IMR-90 (cell line): ENCODE results near the gene KLK6. TPM values are rescaled to one million over a fixed set of nuclear protein-coding genes. Genes with fewer than 3 reads are reported as not detected.

Experiments used
- ATAC-seq: fragments of 200-7000 bp; cut with Tn5 transposase; 2 replicates; pipeline ENCODE4 v1.9.1; 2020; ENCODE audit warnings: low read depth, mild to moderate bottlenecking, moderate library complexity
- BruUV-seq: library from RNA; stranded (reverse); fragments of 400-500 nt; replicated peaks from 2 replicates; lab custom pipeline; 2021; lab: Mats Ljungman, UMichigan
- CTCF ChIA-PET: fragments of 300-600 bp; formaldehyde crosslinking; extraction: SDS; loops from one replicate; lab custom pipeline; 2021; ENCODE audit warnings: antibody characterized with exemption; lab: Yijun Ruan, JAX
- POLR2A ChIA-PET: fragments of 300-600 bp; sonication (Branson Sonifier 250); formaldehyde crosslinking; loops from one replicate; lab custom pipeline; 2022; ENCODE audit warnings: antibody characterized with exemption; ENCODE audit not compliant: unreplicated experiment; lab: Charles Lee
- DNase-seq: peaks from one replicate; pipeline ENCODE4 v3.0.0; 2013
- H2AFZ ChIP-seq: replicated peaks from 2 replicates; pipeline ENCODE3; 2013; ENCODE audit warnings: low read length, mild to moderate bottlenecking; ENCODE audit not compliant: poor library complexity
- H2AK5ac ChIP-seq: 2 replicates; pipeline ENCODE4 v1.6.1; 2013; ENCODE audit warnings: low read depth, low read length, inconsistent platforms
- H2AK9ac ChIP-seq: replicated peaks from 2 replicates; pipeline ENCODE3; 2013; ENCODE audit warnings: mild to moderate bottlenecking, low read depth, low read length, moderate library complexity; ENCODE audit not compliant: poor library complexity
- H2BK120ac ChIP-seq: 2 replicates; pipeline ENCODE4 v1.6.1; 2013; ENCODE audit warnings: low read depth, low read length, inconsistent platforms
- H2BK15ac ChIP-seq: 3 replicates; pipeline ENCODE4 v1.6.1; 2013; ENCODE audit warnings: low read depth, low read length, inconsistent platforms
- H2BK20ac ChIP-seq: 2 replicates; pipeline ENCODE4 v1.6.1; 2013; ENCODE audit warnings: low read depth, mild to moderate bottlenecking, inconsistent platforms, low read length, moderate library complexity
- H2BK5ac ChIP-seq: 2 replicates; pipeline ENCODE4 v1.6.1; 2013; ENCODE audit warnings: mild to moderate bottlenecking, low read depth, low read length, inconsistent platforms; ENCODE audit not compliant: poor library complexity, severe bottlenecking
- H3K14ac ChIP-seq: replicated peaks from 2 replicates; pipeline ENCODE4 v1.6.1; 2013; ENCODE audit warnings: low read depth, low read length, inconsistent platforms
- H3K18ac ChIP-seq: 2 replicates; pipeline ENCODE4 v1.6.1; 2013; ENCODE audit warnings: low read depth, low read length, control low read depth
- H3K23ac ChIP-seq: 2 replicates; pipeline ENCODE4 v1.6.1; 2013; ENCODE audit warnings: low read depth, low read length, inconsistent platforms
- H3K27ac ChIP-seq: 2 replicates; pipeline ENCODE4 v1.5.1; 2013; ENCODE audit warnings: mild to moderate bottlenecking, control low read depth, low read length; ENCODE audit not compliant: insufficient read depth
- H3K27me3 ChIP-seq: 2 replicates; pipeline ENCODE4 v1.6.1; 2013; ENCODE audit warnings: low read length; ENCODE audit not compliant: control insufficient read depth, insufficient read depth
- H3K36me3 ChIP-seq: 2 replicates; pipeline ENCODE4 v1.6.1; 2013; ENCODE audit warnings: low read length, mixed read lengths; ENCODE audit not compliant: control insufficient read depth, insufficient read depth
- H3K4ac ChIP-seq: 2 replicates; pipeline ENCODE4 v1.6.1; 2013; ENCODE audit warnings: low read depth, low read length, inconsistent platforms
- H3K4me1 ChIP-seq: 2 replicates; pipeline ENCODE4 v1.6.1; 2013; ENCODE audit warnings: low read length, mixed read lengths; ENCODE audit not compliant: control insufficient read depth, insufficient read depth
- H3K4me2 ChIP-seq: 2 replicates; pipeline ENCODE4 v1.6.1; 2013; ENCODE audit warnings: low read depth, mild to moderate bottlenecking, control low read depth, low read length, moderate library complexity
- H3K4me3 ChIP-seq: 2 replicates; pipeline ENCODE4 v1.5.1; 2013; ENCODE audit warnings: low read depth, mild to moderate bottlenecking, control low read depth, low read length, moderate library complexity; ENCODE audit not compliant: insufficient read depth
- H3K56ac ChIP-seq: 2 replicates; pipeline ENCODE4 v1.6.1; 2013; ENCODE audit warnings: low read length, inconsistent platforms; ENCODE audit not compliant: insufficient read depth; ENCODE audit errors: extremely low read depth
- H3K79me1 ChIP-seq, 2 experiments: 2 replicates each; pipeline ENCODE4 v1.6.1; 2013; ENCODE audit warnings: low read length in 2 of 2, inconsistent platforms in 1 of 2, low read depth in 1 of 2
- H3K9ac ChIP-seq: 2 replicates; pipeline ENCODE4 v1.6.1; 2013; ENCODE audit warnings: low read depth, low read length, control low read depth
- H3K9me1 ChIP-seq: 2 replicates; pipeline ENCODE4 v1.6.1; 2013; ENCODE audit warnings: low read length, inconsistent platforms; ENCODE audit not compliant: insufficient read depth
- H3K9me3 ChIP-seq: 2 replicates; pipeline ENCODE4 v1.6.1; 2013; ENCODE audit warnings: low read length; ENCODE audit not compliant: control insufficient read depth, insufficient read depth
- H4K20me1 ChIP-seq: 2 replicates; pipeline ENCODE4 v1.6.1; 2013; ENCODE audit warnings: low read length, inconsistent platforms; ENCODE audit not compliant: insufficient read depth
- H4K5ac ChIP-seq: 2 replicates; pipeline ENCODE4 v1.6.1; 2013; ENCODE audit warnings: mild to moderate bottlenecking, low read depth, low read length, control low read depth
- H4K8ac ChIP-seq, 2 experiments: 2 replicates each; pipeline ENCODE4 v1.6.1; 2013; ENCODE audit warnings: low read depth in 2 of 2, low read length in 2 of 2, control low read depth in 1 of 2, inconsistent platforms in 1 of 2
- H4K91ac ChIP-seq: 2 replicates; pipeline ENCODE4 v1.6.1; 2013; ENCODE audit warnings: low read depth, low read length, inconsistent platforms; ENCODE audit not compliant: insufficient read depth
- BHLHE40 ChIP-seq: fragments of 150-350 bp; IDR thresholded peaks from 2 replicates; pipeline ENCODE4 v1.6.1; 2016; ENCODE audit warnings: mild to moderate bottlenecking, low read depth, low read length
- CEBPB ChIP-seq: IDR thresholded peaks from 2 replicates; pipeline ENCODE4 v1.6.1; 2012; ENCODE audit warnings: low read depth, low read length, improper control_type of control experiment
- CHD1 ChIP-seq: IDR thresholded peaks from 2 replicates; pipeline ENCODE4 v1.6.1; 2012; ENCODE audit warnings: low read depth, low read length, improper control_type of control experiment
- FOS ChIP-seq: fragments of 150-350 bp; IDR thresholded peaks from 2 replicates; pipeline ENCODE4 v1.6.1; 2016; ENCODE audit warnings: low read depth, low read length
- MAFK ChIP-seq: IDR thresholded peaks from 2 replicates; pipeline ENCODE4 v1.6.1; 2012; ENCODE audit warnings: low read depth, low read length, improper control_type of control experiment
- MAZ ChIP-seq: IDR thresholded peaks from 2 replicates; pipeline ENCODE4 v1.6.1; 2012; ENCODE audit warnings: low read depth, mild to moderate bottlenecking, low read length, improper control_type of control experiment, moderate library complexity, borderline replicate concordance
- MXI1 ChIP-seq: IDR thresholded peaks from 2 replicates; pipeline ENCODE4 v1.6.1; 2012; ENCODE audit warnings: low read depth, mild to moderate bottlenecking, low read length, moderate library complexity, borderline replicate concordance
- NFE2L2 ChIP-seq: fragments of 150-350 bp; IDR thresholded peaks from 2 replicates; pipeline ENCODE4 v1.6.1; 2016; ENCODE audit warnings: low read depth, mild to moderate bottlenecking, low read length
- POLR2A ChIP-seq: IDR thresholded peaks from 2 replicates; pipeline ENCODE4 v1.6.1; 2012; ENCODE audit warnings: mild to moderate bottlenecking, low read depth, low read length
- RAD21 ChIP-seq: IDR thresholded peaks from 2 replicates; pipeline ENCODE4 v1.6.1; 2012; ENCODE audit warnings: low read length, improper control_type of control experiment
- RCOR1 ChIP-seq: IDR thresholded peaks from 2 replicates; pipeline ENCODE4 v1.6.1; 2012; ENCODE audit warnings: mild to moderate bottlenecking, low read length, improper control_type of control experiment; ENCODE audit not compliant: insufficient replicate concordance
- RFX5 ChIP-seq: IDR thresholded peaks from 2 replicates; pipeline ENCODE4 v1.8.0; 2012; ENCODE audit warnings: low read depth, mild to moderate bottlenecking, low read length, moderate library complexity
- SMC3 ChIP-seq: fragments of 150-350 bp; IDR thresholded peaks from 2 replicates; pipeline ENCODE4 v1.6.1; 2016; ENCODE audit warnings: low read depth, mild to moderate bottlenecking, antibody characterized with exemption, low read length, moderate library complexity
- WGBS, 2 experiments: methylation state at CpG; one replicate each; pipeline versions ENCODE4 v1.1.5 to v1.1.7; 2013; ENCODE audit warnings: missing lambda C conversion rate in 2 of 2; ENCODE audit not compliant: insufficient read length in 1 of 2; ENCODE audit errors: extremely low coverage in 2 of 2; 5-methylcytosine and 5-hydroxymethylcytosine counted together
- dilution Hi-C: fragments of 300-500 bp; cut with HindIII; formaldehyde crosslinking; loops from one replicate; pipeline ENCODE4 v1.14.3; 2018; ENCODE audit warnings: low sequenced_read_pairs; ENCODE audit not compliant: unreplicated experiment
- in situ Hi-C: fragments of 300-500 bp; cut with MboI; formaldehyde crosslinking; loops from 3 replicates; pipeline ENCODE4 v1.14.3; 2019; ENCODE audit warnings: low sequenced_read_pairs, inconsistent platforms, mixed read lengths
- intact Hi-C: fragments of 100-400 bp; cut with micrococcal nuclease; formaldehyde crosslinking; loops from 2 replicates; pipeline ENCODE4 v1.10.0; 2022
- polyA plus RNA-seq, 3 experiments: library from polyadenylated mRNA; depleted of rRNA; stranded (reverse); fragments of >200 nt; gene quantifications; 2 replicates each; pipeline ENCODE4 v1.2.3, GENCODE V29; 2012; ENCODE audit warnings: low replicate concordance in 1 of 3
- total RNA-seq: library from RNA; depleted of rRNA; stranded (reverse); fragments of >200 nt; gene quantifications from 2 replicates; pipeline ENCODE4 v1.2.3, GENCODE V29; 2012
- TF ChIP-seq, protein P1 (sequence below): fragments of 150-350 bp; IDR thresholded peaks from 2 replicates; pipeline ENCODE4 v1.6.1; 2016; ENCODE audit warnings: low read depth, mild to moderate bottlenecking, low read length, moderate library complexity, borderline replicate concordance
- TF ChIP-seq, protein P2 (sequence below): conservative IDR thresholded peaks from 2 replicates; pipeline ENCODE4 v1.5.1; 2012; ENCODE audit warnings: mild to moderate bottlenecking, low read depth, low read length, improper control_type of control experiment
- TF ChIP-seq, protein P3 (sequence below): fragments of 150-350 bp; IDR thresholded peaks from 2 replicates; pipeline ENCODE4 v1.6.1; 2017; ENCODE audit warnings: mild to moderate bottlenecking, antibody characterized with exemption, low read length, low read depth

KLK6 gene
- total and polyA plus RNA-seq, 2 of the 4 experiments (the other 2 are of a cell fraction): not detected

DNA sequence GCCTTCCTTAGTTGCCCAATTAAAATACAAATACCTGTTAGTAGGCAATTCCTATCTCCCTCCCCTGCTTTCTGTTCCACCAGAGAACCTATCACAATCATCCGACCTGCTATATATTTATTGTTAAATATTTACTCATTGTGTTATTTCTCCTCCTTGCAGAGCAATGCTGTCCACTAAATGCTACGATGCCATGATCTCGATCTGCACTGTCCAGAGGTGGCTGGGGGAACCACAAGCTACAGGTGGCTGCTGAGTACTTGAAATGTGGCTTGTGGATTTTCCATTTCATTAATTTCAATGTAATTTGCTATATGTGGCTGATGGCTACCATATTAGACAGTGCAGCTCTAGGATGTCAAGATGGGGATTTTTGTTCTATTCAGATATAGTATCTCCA, 5.1 kb downstream of the KLK6 start:
- dilution Hi-C loops (no loop called here), in situ Hi-C loops (no loop called here), intact Hi-C loops (no loop called here)
- H3K27me3 ChIP-seq: no peaks in the 10 kb centered on the region
- peaks cover 13% of the 10 kb centered on the region; the same call in 1 of the 2 replicates for H3K9me3 ChIP-seq
- H2BK20ac ChIP-seq: no peak overlapping the region
- H4K20me1 ChIP-seq: no peaks in the 10 kb centered on the region
- no peaks in the 10 kb centered on the region for H3K9me1 ChIP-seq
- ATAC-seq (no peak), DNase-seq (no peak)
- H3K79me1 ChIP-seq: no peaks in the 10 kb centered on the region
- no peak overlapping the region for H4K91ac ChIP-seq
- no peak overlapping the region for H3K27ac ChIP-seq
- H3K23ac ChIP-seq: no peak overlapping the region
- no peaks in the 10 kb centered on the region for H3K4me1 ChIP-seq
- WGBS, 2 experiments: no CpG with 5 or more reads among the region's 3 CpGs
- H2AK9ac ChIP-seq: no peak overlapping the region
- no peak overlapping the region for H2BK5ac ChIP-seq
- H2BK15ac ChIP-seq: no peak overlapping the region
- no peak overlapping the region for H2AK5ac ChIP-seq
- no peak overlapping the region for H4K8ac ChIP-seq
- ChIA-PET CTCF (no interaction called here), POLR2A (no interaction called here)
- no peak overlapping the region for H2BK120ac ChIP-seq
- H3K36me3 ChIP-seq: no peaks in the 10 kb centered on the region
- H3K56ac ChIP-seq: no peak overlapping the region
- H3K4me3 ChIP-seq: no peak overlapping the region
- H3K14ac ChIP-seq: no peak overlapping the region
- TF ChIP-seq, protein P1, sequence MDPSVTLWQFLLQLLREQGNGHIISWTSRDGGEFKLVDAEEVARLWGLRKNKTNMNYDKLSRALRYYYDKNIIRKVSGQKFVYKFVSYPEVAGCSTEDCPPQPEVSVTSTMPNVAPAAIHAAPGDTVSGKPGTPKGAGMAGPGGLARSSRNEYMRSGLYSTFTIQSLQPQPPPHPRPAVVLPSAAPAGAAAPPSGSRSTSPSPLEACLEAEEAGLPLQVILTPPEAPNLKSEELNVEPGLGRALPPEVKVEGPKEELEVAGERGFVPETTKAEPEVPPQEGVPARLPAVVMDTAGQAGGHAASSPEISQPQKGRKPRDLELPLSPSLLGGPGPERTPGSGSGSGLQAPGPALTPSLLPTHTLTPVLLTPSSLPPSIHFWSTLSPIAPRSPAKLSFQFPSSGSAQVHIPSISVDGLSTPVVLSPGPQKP: no peak
- TF ChIP-seq RFX5 (no peak), MAFK (no peak), MAZ (no peak), CEBPB (no peak), NFE2L2 (no peak), FOS (no peak), RCOR1 (no peak), MXI1 (no peak), CHD1 (no peak), POLR2A (no peak), SMC3 (no peak), BHLHE40 (no peak), RAD21 (no peak)
- TF ChIP-seq, protein P2, sequence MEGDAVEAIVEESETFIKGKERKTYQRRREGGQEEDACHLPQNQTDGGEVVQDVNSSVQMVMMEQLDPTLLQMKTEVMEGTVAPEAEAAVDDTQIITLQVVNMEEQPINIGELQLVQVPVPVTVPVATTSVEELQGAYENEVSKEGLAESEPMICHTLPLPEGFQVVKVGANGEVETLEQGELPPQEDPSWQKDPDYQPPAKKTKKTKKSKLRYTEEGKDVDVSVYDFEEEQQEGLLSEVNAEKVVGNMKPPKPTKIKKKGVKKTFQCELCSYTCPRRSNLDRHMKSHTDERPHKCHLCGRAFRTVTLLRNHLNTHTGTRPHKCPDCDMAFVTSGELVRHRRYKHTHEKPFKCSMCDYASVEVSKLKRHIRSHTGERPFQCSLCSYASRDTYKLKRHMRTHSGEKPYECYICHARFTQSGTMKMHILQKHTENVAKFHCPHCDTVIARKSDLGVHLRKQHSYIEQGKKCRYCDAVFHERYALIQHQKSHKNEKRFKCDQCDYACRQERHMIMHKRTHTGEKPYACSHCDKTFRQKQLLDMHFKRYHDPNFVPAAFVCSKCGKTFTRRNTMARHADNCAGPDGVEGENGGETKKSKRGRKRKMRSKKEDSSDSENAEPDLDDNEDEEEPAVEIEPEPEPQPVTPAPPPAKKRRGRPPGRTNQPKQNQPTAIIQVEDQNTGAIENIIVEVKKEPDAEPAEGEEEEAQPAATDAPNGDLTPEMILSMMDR: no peak
- TF ChIP-seq, protein P3, sequence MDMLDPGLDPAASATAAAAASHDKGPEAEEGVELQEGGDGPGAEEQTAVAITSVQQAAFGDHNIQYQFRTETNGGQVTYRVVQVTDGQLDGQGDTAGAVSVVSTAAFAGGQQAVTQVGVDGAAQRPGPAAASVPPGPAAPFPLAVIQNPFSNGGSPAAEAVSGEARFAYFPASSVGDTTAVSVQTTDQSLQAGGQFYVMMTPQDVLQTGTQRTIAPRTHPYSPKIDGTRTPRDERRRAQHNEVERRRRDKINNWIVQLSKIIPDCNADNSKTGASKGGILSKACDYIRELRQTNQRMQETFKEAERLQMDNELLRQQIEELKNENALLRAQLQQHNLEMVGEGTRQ: no peak
- no peak overlapping the region for H3K4ac ChIP-seq
- H2AFZ ChIP-seq: no peak overlapping the region
- H3K18ac ChIP-seq: no peak overlapping the region
- no TSS peak for BruUV-seq
- H4K5ac ChIP-seq: no peak overlapping the region
- no peak overlapping the region for H3K4me2 ChIP-seq
- H3K9ac ChIP-seq: no peak overlapping the region
